ENCODE measurements around the gene HBG2. TPM values are rescaled to one million over a fixed set of nuclear protein-coding genes. Genes with fewer than 3 reads are reported as not detected.
A peak's percentile ranks its signal among the peaks of the same experiment; 100 is the strongest.
"Not testable (repeated sequence)": the region's sequence is repeated elsewhere in the genome, so short reads cannot be mapped to it uniquely, and the experiment has no call there.

Gene HBG2
- total and polyA plus RNA-seq, 9 of the 15 experiments (the other 6 are each of a cell fraction or from before 2014, with no cell fraction given), result 1,626 to 58,619 (median 10,515) TPM

DNA sequence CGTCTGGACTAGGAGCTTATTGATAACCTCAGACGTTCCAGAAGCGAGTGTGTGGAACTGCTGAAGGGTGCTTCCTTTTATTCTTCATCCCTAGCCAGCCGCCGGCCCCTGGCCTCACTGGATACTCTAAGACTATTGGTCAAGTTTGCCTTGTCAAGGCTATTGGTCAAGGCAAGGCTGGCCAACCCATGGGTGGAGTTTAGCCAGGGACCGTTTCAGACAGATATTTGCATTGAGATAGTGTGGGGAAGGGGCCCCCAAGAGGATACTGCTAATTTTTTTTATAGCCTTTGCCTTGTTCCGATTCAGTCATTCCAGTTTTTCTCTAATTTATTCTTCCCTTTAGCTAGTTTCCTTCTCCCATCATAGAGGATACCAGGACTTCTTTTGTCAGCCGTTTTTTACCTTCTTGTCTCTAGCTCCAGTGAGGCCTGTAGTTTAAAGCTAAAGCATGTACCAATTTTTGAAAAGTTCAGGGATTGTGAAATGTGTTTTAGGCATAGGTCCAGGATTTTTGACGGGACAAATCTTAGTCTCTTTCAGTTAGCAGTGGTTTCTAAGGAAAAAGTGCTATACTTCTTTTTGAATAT lies 4.7 kb downstream of the HBG2 start, which contains the start of gene HBG1:
HBG1 (minus strand) TSS at position 51 of the 590 bp plus-strand sequence. CDS start 53 bp downstream, outside the sequence.
- BruUV-seq (replicated peaks); H3K9me1 ChIP-seq (ENCODE audit: control insufficient read depth, insufficient read depth, low read length); H4K20me1 ChIP-seq (replicated peaks; ENCODE audit: control insufficient read depth, insufficient read depth, low read length); H3K4me1 ChIP-seq (replicated peaks in 1 of 2; ENCODE audit: control insufficient read depth in 2 of 2, insufficient read depth in 2 of 2, low read length in 2 of 2); CTCF ChIA-PET (ENCODE audit: low intra/inter-chr PET ratio); H3K9me3 ChIP-seq (replicated peaks; ENCODE audit: control insufficient read depth, insufficient read depth, low read depth, low read length); in situ Hi-C loops (cut with MboI); H2AFZ ChIP-seq (ENCODE audit: low read depth, low read length); H3K27me3 ChIP-seq (ENCODE audit: control insufficient read depth in 2 of 2, insufficient read depth in 2 of 2, low read length in 2 of 2); TF ChIP-seq MYBL2 (CRISPR knock-in tag; IDR thresholded peaks at IDR 0.05; ENCODE audit: borderline replicate concordance); FOXM1 (CRISPR knock-in tag; IDR thresholded peaks at IDR 0.05; ENCODE audit: low read depth): not testable (repeated sequence)
- peak; percentile 78 for ATAC-seq
- peaks cover 90% of the 10 kb centered on the region for H3K79me2 ChIP-seq (ENCODE audit: control insufficient read depth, insufficient read depth, low read length)
- FAIRE-seq, result peak; percentile 99
- peak in 1 of 4 experiments; percentile 46 for DNase-seq (ENCODE audit: extremely low read depth in 1 of 4, low spot score in 3 of 4)
- H3K36me3 ChIP-seq (ENCODE audit: control insufficient read depth, insufficient read depth, low read length), result peaks cover 52% of the 10 kb centered on the region
- H3K27ac ChIP-seq (ENCODE audit: extremely low read depth, low read depth, low read length), result peak within 1 kb of the TSS; percentile 73
- peak within 1 kb of the TSS; percentile 58 for H3K4me3 ChIP-seq
- intact Hi-C loops (cut with micrococcal nuclease), result loop anchor here (2.0 kb wide), 1 partner anchor 45 kb away; no protein-coding TSS in a partner anchor
- 3% methylated on average over 3 of the region's 9 CpGs for WGBS (ENCODE audit: insufficient coverage, low coverage, missing lambda C conversion rate)
- H3K4me2 ChIP-seq (ENCODE audit: insufficient read depth, low read length), result peak within 1 kb of the TSS; percentile 94
- H3K9ac ChIP-seq (ENCODE audit: insufficient read depth in 1 of 2, low read depth in 2 of 2, low read length in 2 of 2), result peak within 1 kb of the TSS; percentile 70 to 81; a peak in 3 of 4 replicates
- POLR2A ChIA-PET, result interaction anchor here (0.7 to 6.9 kb wide), 9 partner anchors 9 to 39 kb away, joined by 3 to 30 read pairs (median 4); partner anchors contain the start of gene HBE1
- TF ChIP-seq SMAD4 (CRISPR knock-in tag; conservative IDR thresholded peaks at IDR 0.05) (peak; percentile 35; the same call in 1 of the 2 replicates), ARNT (IDR thresholded peaks at IDR 0.05) (peak in 1 of 2 experiments; percentile 50; a peak in 1 of 4 replicates), KDM1A (IDR thresholded peaks at IDR 0.05) (peak; percentile 46 to 59; a peak in 3 of 4 replicates), HDGF (IDR thresholded peaks at IDR 0.05) (0 out of 2 replicates have a peak, but pooled peaks have one; percentile 56), DPF2 (IDR thresholded peaks at IDR 0.05) (peak; percentile 33; the same call in 1 of the 2 replicates), NCOA2 (IDR thresholded peaks at IDR 0.05; ENCODE audit: partially characterized antibody in 2 of 2) (peak in 1 of 2 experiments; percentile 73), MYBL2 (IDR thresholded peaks at IDR 0.05; ENCODE audit: low read depth) (peak; percentile 73), POLR2A (conservative IDR thresholded peaks at IDR 0.05) (peak; percentile 57), MLLT1 (IDR thresholded peaks at IDR 0.05) (peak; percentile 71 to 86), THAP12 (CRISPR knock-in tag; IDR thresholded peaks at IDR 0.05) (0 out of 2 replicates have a peak, but pooled peaks have one; percentile 14), RAD21 (CRISPR knock-in tag; conservative IDR thresholded peaks at IDR 0.05 in 1 of 2, IDR thresholded peaks at IDR 0.05 in 1 of 2) (0 out of 4 replicates have a peak, but pooled peaks of 1 of the 2 experiments have one; percentile 17), FOXK2 (conservative IDR thresholded peaks at IDR 0.05 in 1 of 2, IDR thresholded peaks at IDR 0.05 in 1 of 2; ENCODE audit: low read depth in 2 of 2) (0 out of 4 replicates have a peak, but pooled peaks of 1 of the 2 experiments have one; percentile 21), FOXM1 (IDR thresholded peaks at IDR 0.05; ENCODE audit: low read depth) (peak; percentile 53)
- TF ChIP-seq, protein P1, sequence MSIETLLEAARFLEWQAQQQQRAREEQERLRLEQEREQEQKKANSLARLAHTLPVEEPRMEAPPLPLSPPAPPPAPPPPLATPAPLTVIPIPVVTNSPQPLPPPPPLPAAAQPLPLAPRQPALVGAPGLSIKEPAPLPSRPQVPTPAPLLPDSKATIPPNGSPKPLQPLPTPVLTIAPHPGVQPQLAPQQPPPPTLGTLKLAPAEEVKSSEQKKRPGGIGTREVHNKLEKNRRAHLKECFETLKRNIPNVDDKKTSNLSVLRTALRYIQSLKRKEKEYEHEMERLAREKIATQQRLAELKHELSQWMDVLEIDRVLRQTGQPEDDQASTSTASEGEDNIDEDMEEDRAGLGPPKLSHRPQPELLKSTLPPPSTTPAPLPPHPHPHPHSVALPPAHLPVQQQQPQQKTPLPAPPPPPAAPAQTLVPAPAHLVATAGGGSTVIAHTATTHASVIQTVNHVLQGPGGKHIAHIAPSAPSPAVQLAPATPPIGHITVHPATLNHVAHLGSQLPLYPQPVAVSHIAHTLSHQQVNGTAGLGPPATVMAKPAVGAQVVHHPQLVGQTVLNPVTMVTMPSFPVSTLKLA (conservative IDR thresholded peaks at IDR 0.05), result peak in 1 of 2 experiments; percentile 8; a peak in 2 of 4 replicates
